ENCODE results near the gene SVOP.

DNA sequence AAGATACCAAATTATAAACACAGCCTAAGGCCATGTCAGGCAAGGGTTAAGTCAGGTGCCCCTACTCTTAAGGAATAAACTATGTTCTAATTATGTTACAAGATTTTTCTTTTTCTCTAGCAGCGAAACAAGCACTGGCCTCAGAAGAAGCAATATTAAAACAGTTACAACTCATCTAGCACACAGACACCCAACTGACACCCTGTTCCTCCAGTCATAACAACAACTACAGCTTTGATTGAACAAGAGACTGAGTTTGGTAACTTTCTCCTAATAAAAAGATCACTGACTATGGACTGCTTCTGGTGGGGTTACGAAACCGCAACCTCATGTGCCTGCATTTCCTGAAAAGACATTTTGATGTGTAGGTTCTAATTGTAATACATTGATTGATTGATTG is 144.3 kb downstream of the SVOP start:
- TF ChIP-seq PBX3 (IDR thresholded peaks at IDR 0.05): no peak
- no peak for TF ChIP-seq CEBPB (IDR thresholded peaks at IDR 0.05)
- no peak for TF ChIP-seq CTCF (IDR thresholded peaks at IDR 0.05)
- TF ChIP-seq, protein P1, sequence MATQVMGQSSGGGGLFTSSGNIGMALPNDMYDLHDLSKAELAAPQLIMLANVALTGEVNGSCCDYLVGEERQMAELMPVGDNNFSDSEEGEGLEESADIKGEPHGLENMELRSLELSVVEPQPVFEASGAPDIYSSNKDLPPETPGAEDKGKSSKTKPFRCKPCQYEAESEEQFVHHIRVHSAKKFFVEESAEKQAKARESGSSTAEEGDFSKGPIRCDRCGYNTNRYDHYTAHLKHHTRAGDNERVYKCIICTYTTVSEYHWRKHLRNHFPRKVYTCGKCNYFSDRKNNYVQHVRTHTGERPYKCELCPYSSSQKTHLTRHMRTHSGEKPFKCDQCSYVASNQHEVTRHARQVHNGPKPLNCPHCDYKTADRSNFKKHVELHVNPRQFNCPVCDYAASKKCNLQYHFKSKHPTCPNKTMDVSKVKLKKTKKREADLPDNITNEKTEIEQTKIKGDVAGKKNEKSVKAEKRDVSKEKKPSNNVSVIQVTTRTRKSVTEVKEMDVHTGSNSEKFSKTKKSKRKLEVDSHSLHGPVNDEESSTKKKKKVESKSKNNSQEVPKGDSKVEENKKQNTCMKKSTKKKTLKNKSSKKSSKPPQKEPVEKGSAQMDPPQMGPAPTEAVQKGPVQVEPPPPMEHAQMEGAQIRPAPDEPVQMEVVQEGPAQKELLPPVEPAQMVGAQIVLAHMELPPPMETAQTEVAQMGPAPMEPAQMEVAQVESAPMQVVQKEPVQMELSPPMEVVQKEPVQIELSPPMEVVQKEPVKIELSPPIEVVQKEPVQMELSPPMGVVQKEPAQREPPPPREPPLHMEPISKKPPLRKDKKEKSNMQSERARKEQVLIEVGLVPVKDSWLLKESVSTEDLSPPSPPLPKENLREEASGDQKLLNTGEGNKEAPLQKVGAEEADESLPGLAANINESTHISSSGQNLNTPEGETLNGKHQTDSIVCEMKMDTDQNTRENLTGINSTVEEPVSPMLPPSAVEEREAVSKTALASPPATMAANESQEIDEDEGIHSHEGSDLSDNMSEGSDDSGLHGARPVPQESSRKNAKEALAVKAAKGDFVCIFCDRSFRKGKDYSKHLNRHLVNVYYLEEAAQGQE (IDR thresholded peaks at IDR 0.05): no peak
- TF ChIP-seq RFX5 (IDR thresholded peaks at IDR 0.05): no peak
- TF ChIP-seq POLR2AphosphoS2 (conservative IDR thresholded peaks at IDR 0.05; ENCODE audit: low read length): no peak
- TF ChIP-seq TFCP2L1 (CRISPR knock-in tag; IDR thresholded peaks at IDR 0.05): no peak
